ENCODE data around the gene SRMS.

SRMS gene

DNA sequence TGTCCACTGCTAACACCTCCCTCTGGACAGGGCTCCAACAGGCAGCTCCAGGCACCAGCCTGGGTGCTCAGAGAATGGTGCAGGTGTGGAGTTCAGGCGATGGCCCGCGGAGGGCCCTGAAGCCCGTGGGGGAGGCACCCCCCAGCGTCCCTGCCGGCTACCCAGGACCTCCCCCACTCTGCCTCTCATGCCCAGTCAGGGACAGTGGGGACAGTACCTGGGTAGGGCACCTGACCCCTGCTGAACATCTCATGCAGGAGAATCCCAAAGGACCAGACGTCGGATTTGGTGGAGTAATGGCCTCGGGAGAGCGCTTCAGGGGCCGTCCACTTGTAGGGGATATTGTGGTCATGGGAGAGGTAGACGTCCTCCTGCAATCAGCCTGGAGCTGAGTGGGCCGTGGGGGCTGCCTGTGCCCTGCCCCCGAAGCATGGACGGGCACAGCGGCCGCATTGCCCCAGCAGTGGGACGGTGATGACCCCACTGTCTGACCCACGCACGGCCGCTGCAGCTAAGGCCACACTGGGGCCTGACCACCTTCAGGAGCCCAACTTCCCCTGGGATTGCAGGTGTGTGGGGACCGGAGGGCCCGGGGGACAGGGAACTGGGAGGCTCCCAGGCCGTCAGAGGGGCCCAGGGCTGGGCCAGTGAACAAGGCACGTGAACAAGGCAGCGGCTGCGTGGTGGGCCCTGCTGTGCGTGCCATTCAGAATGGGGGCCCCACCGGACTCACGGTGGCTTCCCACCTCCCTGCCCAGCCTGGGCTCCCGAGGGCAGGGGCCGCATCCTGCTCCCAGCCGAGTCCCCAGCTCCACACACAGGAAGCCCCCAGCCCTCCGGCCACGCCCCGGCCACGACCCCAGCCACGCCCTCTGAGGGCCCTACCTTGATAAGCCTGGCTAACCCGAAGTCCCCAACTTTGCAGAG lies 17.4 kb downstream of the SRMS start:
- H3K4me3 ChIP-seq (replicated peaks; ENCODE audit: low read depth, low read length), result no peak overlapping the region
- TF ChIP-seq, protein P1, sequence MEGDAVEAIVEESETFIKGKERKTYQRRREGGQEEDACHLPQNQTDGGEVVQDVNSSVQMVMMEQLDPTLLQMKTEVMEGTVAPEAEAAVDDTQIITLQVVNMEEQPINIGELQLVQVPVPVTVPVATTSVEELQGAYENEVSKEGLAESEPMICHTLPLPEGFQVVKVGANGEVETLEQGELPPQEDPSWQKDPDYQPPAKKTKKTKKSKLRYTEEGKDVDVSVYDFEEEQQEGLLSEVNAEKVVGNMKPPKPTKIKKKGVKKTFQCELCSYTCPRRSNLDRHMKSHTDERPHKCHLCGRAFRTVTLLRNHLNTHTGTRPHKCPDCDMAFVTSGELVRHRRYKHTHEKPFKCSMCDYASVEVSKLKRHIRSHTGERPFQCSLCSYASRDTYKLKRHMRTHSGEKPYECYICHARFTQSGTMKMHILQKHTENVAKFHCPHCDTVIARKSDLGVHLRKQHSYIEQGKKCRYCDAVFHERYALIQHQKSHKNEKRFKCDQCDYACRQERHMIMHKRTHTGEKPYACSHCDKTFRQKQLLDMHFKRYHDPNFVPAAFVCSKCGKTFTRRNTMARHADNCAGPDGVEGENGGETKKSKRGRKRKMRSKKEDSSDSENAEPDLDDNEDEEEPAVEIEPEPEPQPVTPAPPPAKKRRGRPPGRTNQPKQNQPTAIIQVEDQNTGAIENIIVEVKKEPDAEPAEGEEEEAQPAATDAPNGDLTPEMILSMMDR (IDR thresholded peaks at IDR 0.05; ENCODE audit: low read length, missing control alignments), result no peak
- DNase-seq (ENCODE audit: low read depth), result no peak

DNA sequence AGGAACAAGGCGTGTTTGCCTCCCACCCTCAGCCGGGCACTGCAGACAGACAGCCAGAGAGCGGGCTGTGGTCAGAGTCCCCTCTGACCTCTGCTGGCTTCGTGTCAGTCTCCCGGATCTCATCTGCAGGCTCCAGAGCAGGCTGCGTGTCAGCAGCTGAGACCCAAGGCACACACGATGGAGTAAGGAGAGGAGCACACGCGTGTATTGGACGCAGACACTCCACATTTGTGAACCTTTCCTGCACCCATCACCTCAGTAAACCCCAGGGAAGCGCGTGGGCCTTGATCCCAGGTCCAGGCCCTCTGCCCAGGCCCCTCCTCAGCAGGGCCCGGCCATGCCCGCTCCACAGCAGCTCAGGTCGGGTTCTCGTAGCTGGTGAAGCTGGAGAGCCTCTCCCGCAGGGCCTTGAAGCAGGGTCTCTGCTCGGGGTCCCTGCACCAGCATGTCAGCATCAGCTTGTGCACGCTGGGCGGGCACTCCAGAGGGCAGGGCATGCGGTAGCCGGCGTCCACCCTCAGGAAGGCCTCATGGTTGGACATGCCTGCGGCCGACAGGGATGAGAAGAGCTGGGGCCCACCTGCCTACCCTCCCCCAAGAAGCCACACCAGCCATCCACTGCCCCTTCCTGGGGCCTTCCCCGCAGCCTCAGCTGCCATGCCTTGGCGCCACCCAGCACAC lies 18.2 kb downstream of the SRMS start:
- no peak overlapping the region for H3K4me3 ChIP-seq (replicated peaks; ENCODE audit: low read depth, low read length)
- TF ChIP-seq, protein P1 (IDR thresholded peaks at IDR 0.05; ENCODE audit: low read length, missing control alignments), result no peak
- DNase-seq (ENCODE audit: low read depth), result no peak

DNA sequence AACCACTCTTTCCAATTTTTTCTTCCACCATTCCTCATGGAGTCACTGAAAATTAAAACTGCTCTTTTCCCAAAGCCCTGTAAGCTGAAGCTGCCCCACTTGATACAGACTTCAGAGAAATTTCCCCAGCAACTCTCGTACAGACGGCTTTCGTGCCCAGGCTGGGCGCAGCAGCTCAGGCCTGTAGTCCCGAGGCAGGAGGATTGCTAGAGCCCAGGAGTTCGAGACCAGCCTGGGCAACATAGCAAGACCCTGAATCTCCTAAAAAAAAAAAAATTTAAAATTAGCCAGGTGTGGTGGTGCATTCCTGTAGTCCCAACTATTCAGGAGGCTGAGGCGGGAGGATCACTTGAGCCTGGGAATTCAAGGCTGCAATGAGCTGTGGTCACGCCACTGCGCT lies 20.4 kb downstream of the SRMS start:
- H3K4me3 ChIP-seq (replicated peaks; ENCODE audit: low read depth, low read length), result no peak overlapping the region
- TF ChIP-seq, protein P1 (IDR thresholded peaks at IDR 0.05; ENCODE audit: low read length, missing control alignments), result no peak
- DNase-seq (ENCODE audit: low read depth), result no peak

DNA sequence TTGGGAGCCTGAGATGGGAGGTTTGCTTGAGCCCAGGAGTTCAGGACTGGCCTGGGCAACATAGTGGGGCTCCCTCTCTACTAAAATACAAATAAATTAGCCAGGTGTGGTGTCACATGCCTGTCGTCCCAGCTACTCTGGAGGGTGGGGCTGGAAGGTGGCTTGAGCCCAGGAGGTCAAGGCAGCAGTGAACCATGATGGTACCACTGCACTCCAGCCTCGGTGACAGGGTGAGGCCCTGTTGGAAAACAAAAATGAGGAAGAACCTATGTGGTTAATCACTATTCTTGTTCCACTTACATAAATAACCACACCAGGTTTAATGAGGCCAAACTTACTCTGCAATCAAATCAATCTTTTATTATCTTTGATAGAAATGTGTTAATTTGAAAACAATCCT lies 21.6 kb downstream of the SRMS start:
- no peak for DNase-seq (ENCODE audit: low read depth)
- TF ChIP-seq, protein P1 (IDR thresholded peaks at IDR 0.05; ENCODE audit: low read length, missing control alignments), result no peak
- H3K4me3 ChIP-seq (replicated peaks; ENCODE audit: low read depth, low read length), result no peak overlapping the region

DNA sequence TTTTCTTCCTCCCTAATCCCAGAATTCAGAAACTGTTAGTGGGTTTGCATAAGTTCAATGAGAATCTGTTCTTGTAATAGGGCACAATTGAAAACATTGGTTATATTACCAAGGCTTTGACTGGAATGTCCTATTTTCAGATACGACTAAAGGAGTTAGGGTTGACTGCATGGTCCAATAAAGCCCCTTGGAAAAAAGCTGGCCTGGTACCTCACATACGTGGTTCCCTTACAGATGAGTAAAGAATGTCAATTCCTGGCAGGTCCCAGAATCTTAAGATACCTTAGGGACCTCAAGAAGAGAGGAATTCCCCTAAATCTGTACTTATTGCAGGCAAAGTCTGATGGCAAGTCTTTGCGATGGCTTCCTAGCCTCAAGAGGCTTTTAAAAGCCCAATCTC lies 22.4 kb downstream of the SRMS start:
- TF ChIP-seq, protein P1 (IDR thresholded peaks at IDR 0.05; ENCODE audit: low read length, missing control alignments), result no peak
- no peak for DNase-seq (ENCODE audit: low read depth)
- H3K4me3 ChIP-seq (replicated peaks; ENCODE audit: low read depth, low read length), result no peak overlapping the region

DNA sequence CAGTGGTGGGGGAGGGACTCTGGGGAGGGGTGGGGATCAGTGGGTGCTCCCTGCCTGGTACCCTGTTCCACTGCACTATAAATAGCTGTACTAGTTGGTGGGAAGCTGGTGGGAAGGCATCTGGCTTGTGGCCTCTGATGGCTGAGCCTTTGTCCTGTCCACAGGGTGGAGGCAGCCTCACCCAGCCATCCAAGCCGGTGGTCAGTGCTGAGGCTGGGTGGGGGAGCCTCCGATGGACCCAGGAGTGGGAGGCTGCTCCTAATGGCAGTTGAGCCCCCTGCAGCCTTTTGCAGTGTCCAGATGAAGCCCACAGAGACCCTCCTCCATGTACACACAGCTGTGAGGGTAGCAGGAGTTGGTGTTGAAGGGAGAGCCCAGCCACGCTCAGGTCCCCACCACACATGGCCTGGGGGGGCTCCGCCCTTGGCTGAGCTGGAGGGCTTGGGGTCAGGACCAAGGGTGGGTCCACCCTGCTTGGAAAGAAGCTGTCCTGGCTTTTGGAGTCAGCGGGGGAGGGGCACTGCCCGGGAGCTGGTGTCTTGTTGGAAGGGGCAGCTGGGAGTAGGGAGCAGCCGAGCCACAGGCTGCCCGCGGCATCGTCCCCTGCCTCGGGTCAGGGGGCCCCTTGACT lies 24.5 kb downstream of the SRMS start:
- TF ChIP-seq, protein P1 (IDR thresholded peaks at IDR 0.05; ENCODE audit: low read length, missing control alignments), result no peak
- no peak for DNase-seq (ENCODE audit: low read depth)
- no peak overlapping the region for H3K4me3 ChIP-seq (replicated peaks; ENCODE audit: low read depth, low read length)

Data from fibroblast of pulmonary artery (primary cell).